Hypothalamus (tissue), 51 donors: Measurements from ENCODE around the gene HSD3B7.
"Not testable (repeated sequence)": the region's sequence is repeated elsewhere in the genome, so short reads cannot be mapped to it uniquely, and the experiment has no call there.

Experiments
- DNase-seq, 51 donors: peaks; one replicate each; lab custom pipeline; 2025; lab: John Stamatoyannopoulos, UW

The HSD3B7 gene

GRCh38 chr16:30997725-30998711, 13.0 kb downstream of the HSD3B7 start:
- DNase-seq, result peak in 1 of 51 donors; percentile 26

DNA sequence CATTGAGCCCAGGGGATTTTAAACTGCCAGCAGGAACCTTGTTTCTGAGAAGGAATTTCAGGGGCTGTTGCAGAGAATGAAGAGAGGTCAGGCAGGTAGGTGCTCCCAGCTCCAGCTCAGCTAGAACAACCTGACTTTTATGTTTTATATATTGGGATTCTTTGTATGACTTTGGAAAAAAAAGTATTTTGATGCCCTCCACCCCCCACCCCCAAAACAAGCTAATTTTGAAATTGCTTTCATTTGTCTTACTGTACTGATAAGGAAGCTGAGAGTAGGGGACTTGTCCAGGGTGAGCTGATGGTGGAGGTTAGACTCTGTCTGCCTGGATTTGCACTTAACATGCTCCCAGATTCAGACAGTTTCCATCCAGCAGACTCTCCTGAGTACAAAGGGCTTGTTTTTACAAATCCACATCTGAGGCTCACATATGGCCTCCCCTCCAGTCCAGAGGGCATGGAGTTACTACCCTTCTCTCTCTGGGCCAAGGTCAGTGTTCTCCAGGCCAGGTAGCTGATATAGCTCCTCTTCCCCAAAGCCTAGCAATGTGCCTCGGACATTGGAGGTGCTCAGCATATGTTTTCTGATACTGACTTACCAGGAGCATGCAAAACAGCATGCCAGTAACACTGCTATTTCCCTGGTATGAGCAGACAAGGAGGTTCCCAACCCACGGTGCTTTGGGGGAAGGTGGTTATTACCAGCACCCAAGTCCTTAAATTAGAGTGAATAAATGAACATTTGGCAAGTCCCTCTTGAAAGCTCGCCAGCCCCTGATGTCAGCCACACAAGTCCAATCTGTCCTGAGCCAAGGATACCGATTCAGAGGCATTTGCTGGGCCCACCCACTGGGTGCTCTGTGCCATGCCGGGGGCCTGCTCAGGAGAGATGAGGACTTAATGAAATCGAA, 14.1 kb downstream of the HSD3B7 start:
- peak in 1 of 51 donors; percentile 51 for DNase-seq

GRCh38 chr16:31000671-31001382, 15.8 kb downstream of the HSD3B7 start:
- DNase-seq, result no peak

GRCh38 chr16:31001507-31002249, 16.7 kb downstream of the HSD3B7 start:
- DNase-seq, result no peak

GRCh38 chr16:31002250-31002700, 17.3 kb downstream of the HSD3B7 start:
- peak in 2 of 51 donors; percentile 18 to 60 for DNase-seq

DNA sequence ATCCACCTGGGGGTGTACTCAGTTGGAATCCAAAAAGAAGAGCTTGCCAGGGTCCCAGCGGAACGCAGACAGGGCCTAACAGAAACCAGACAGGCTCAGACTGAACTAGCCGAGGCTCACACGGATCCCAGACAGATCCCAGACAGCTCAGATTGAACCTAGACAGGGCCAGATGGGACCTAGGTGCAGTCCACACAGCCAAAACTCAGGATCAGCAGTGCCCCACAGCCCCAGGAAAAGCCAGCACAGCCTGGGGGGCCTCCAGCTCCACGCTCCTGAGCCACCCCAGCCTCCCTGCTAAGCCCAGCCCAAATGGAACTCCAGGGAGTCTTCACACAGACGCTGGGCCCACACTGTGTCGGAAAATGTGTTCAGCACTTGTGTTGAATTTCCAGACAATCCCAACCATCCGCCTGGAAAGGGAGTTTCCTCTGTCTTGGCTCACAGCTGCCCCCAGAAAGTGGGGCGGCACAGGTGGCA, 17.9 kb downstream of the HSD3B7 start:
- peak in 1 of 51 donors; percentile 21 for DNase-seq

GRCh38 chr16:31003744-31004143, 18.7 kb downstream of the HSD3B7 start:
- DNase-seq, result no peak

DNA sequence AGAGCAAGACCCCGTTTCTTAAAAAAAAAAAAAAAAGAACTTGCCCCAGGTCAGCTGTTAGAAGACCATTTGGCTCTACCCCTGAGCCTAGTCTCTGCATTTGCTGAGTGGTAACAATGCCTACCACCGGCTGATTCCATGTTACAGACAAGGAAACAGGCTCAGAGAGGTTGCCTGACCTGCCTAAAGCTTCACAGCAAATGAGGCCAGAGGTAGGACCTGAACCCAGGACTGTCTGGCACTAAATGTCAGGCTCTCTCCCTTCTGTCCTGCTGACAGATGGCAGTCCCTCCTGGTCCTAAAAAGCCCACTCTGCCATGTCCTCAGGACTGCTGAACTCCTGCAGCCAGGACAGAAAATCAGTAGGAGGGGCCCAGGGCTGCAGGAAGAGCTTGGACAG, 19.7 kb downstream of the HSD3B7 start:
- DNase-seq, result no peak

DNA sequence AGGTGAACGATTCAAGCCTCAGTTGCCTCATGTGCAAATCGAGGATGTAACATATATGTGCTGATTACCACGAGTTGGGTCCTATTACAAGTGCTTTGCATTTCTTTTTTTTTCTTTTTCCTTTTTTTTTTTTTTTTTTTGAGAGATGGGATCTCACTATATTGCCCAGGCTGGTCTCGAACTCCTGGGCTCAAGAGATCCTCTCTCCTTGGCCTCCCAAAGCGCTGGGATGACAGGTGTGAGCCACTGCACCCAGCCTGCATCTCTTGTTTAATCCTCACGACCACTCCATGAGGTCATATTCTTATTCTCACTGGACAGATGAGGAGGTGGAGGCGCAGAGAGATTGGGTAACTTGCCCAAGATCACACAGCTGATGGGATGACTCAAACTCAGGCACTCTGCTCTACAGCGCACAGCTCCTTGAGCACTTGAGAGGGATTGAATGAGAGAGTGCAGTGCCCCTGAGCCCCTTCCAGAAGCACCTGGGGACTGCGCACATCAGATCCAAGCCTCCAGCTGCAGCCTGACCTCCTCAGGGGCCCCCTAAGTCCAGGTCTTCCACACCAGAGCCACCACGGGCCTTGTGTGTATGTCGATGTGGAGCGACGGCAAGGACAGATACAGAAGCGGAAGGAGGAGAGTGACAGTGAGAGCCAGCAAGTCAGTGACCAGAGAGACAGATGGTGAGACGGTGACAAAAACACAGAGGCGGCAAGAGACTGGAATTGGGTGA, 20.5 kb downstream of the HSD3B7 start:
- DNase-seq, result peak in 1 of 51 donors; percentile 59

DNA sequence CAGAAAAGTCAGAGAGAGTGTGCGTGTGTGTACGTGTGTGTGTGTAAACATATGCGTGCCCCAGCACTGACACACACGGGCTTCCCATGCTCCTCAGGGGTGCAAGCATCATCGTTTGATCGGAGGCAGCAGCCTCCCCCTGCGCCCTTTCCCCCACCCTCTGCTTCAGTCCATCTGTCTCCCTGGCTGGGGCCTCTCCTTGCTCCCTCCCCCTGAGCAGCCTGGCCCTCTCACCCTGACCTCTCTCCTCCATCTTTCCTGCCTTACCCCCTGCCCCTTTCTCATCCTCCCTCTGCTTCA, 21.0 kb downstream of the HSD3B7 start:
- DNase-seq, result no peak

GRCh38 chr16:31006589-31006988, 21.6 kb downstream of the HSD3B7 start:
- no peak for DNase-seq

GRCh38 chr16:31007684-31008083, 22.7 kb downstream of the HSD3B7 start:
- DNase-seq, result no peak

DNA sequence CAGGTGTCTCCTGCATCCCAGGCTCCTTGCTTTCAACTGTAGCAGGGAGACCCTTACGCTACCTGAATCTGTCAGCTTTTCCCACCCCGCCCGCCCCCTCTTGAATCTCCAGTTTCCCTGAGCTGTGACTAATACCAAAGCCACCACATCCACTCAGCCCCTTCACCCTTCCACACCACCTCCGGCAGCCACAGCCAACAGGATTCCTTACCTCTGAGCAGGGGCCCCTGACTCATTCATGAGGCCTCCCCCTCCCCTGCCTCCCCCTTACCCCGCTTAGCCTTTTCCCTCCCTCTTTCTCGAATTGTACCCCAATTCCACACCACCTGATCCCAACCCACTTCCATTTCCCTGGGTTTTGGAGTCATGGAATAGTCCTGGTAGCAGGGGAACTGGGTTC, 23.1 kb downstream of the HSD3B7 start:
- no peak for DNase-seq

GRCh38 chr16:31008551-31008950, 23.5 kb downstream of the HSD3B7 start:
- DNase-seq, result no peak

DNA sequence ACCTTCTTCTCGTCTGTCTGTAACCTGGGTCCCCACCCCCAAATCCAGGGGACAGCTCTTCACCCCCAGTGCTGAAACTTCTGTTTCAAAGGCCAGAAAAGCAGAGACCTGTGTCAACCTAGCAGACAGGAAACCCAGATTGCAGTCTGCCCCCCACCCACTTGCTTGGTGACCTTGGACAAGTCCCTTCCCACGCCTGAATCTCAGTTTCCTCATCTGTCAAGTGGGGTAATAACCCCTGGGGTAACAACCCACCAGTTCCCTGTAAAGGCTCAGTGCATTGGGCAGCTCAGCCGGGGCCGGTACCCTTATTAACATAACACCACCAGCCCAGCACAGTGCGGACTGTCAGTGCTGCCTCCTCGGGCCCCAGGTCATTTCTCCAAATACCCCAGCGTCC, 24.1 kb downstream of the HSD3B7 start:
- no peak for DNase-seq

DNA sequence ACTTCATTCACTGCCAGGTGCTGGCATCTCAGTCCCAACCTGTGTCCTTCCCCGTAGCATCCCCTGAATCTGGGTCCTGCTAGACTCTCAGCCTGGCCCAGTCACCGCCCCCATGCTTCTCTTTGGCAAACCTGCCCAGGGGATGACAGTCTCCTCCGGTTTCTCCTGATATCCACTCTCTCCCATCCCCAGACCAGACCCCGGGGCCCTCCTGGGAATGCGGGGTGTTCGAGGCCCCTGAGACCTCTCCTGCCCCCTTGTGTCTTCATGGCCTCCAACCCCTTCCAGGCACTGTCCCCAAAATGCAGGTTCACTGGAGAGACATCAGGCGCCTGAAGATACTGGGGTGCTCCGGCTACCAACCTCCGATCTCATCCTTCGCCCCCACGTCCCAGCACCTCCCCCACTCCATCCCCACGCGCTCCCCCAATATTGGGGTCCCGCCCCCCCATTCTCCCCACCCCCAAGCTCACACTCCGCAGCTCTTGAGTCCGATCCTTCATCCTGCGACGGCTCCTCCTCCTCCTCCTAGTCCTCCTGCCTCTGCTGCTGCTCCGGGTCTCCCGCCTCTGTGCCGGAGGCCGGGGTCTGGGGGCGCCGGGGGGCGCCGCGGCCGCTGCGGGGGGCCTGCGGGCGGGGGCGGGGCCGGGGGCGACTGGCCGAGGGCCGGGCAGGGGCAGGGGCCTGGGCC, 25.0 kb downstream of the HSD3B7 start:
- peak in 3 of 51 donors; percentile 31 to 41 (median 32) for DNase-seq

GRCh38 chr16:31010585-31011325, 25.7 kb downstream of the HSD3B7 start, which contains the start of gene STX1B:
Gene STX1B (minus strand): TSS chr16:31010638. CDS start chr16:31010396, 242 bp downstream.
- peak in 39 of 51 donors; percentile 10 to 75 (median 48) for DNase-seq

DNA sequence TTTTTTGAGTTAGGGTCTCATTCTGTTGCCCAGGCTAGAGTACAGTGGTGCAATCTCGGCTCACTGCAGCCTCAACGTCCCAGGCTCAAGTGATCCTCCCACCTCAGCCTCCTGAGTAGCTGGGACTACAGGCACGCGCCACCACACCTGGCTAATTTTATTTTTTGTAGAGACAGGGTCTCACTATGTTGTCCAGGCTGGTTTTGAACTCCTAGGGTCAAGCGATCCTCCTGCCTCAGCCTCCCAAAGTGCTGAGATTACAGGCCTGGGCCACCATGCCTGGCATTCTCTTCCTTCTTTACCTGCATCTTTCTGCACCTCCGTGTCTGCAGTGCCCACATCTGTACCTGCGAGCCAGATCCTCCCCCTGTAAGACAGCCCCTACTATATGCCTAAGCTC, 26.8 kb downstream of the HSD3B7 start:
- not testable (repeated sequence) for DNase-seq
